HG03432 (cell line): ENCODE measurements around the gene IL4R.
"Not testable (repeated sequence)": the region's sequence is repeated elsewhere in the genome, so short reads cannot be mapped to it uniquely, and the experiment has no call there.

Experiments used
- ATAC-seq: cut with Tn5 transposase; IDR thresholded peaks from one replicate; pipeline ENCODE4 v1.9.1; 2021; ENCODE audit warnings: mild to moderate bottlenecking, moderate library complexity; ENCODE audit not compliant: unreplicated experiment

IL4R gene

GRCh38 chr16:27287887-27288286, 25.9 kb upstream of the IL4R start:
- no peak for ATAC-seq

GRCh38 chr16:27288313-27288712, 25.5 kb upstream of the IL4R start:
- not testable (repeated sequence) for ATAC-seq

- ATAC-seq: no peak
These were observed 24.1 kb upstream of the IL4R start for GRCh38 chr16:27289669-27290068.

- ATAC-seq: no peak
These were observed 23.2 kb upstream of the IL4R start for GRCh38 chr16:27290562-27290961.

- ATAC-seq: no peak
These were observed 22.7 kb upstream of the IL4R start for GRCh38 chr16:27291106-27291505.

GRCh38 chr16:27291722-27292240, 22.0 kb upstream of the IL4R start:
- no peak for ATAC-seq

GRCh38 chr16:27293343-27293742, 20.4 kb upstream of the IL4R start:
- ATAC-seq: no peak

- ATAC-seq: no peak
These were observed 15.6 kb upstream of the IL4R start for GRCh38 chr16:27298132-27298531.

GRCh38 chr16:27301236-27301861, 12.4 kb upstream of the IL4R start:
- ATAC-seq: peak; percentile 63

- ATAC-seq: no peak
These were observed 11.6 kb upstream of the IL4R start for GRCh38 chr16:27302126-27302525.

GRCh38 chr16:27303256-27304100, 10.3 kb upstream of the IL4R start:
- no peak for ATAC-seq

- no peak for ATAC-seq
These were observed 9.7 kb upstream of the IL4R start for GRCh38 chr16:27304102-27304501.

- no peak for ATAC-seq
These were observed 8.7 kb upstream of the IL4R start for GRCh38 chr16:27304881-27305745.

- no peak for ATAC-seq
These were observed 7.8 kb upstream of the IL4R start for GRCh38 chr16:27305839-27306442.

GRCh38 chr16:27308792-27309191, 5.0 kb upstream of the IL4R start:
- no peak for ATAC-seq

GRCh38 chr16:27310576-27311447, 3.0 kb upstream of the IL4R start:
- ATAC-seq: no peak

GRCh38 chr16:27311448-27311830, 2.3 kb upstream of the IL4R start:
- no peak for ATAC-seq

GRCh38 chr16:27311897-27312303, 1.9 kb upstream of the IL4R start:
- ATAC-seq: no peak

GRCh38 chr16:27312580-27313421, 973 bp upstream of the IL4R start:
- ATAC-seq: no peak
